Stimulated activated CD4-positive, alpha-beta T cell treated with anti-CD3 and anti-CD28 coated beads, TNF-alpha, amount 100 ng/mL, for 4 hours (primary cell): ENCODE results near the gene DLGAP1.
"Not testable (repeated sequence)": the region's sequence is repeated elsewhere in the genome, so short reads cannot be mapped to it uniquely, and the experiment has no call there.

Source experiments
- DNase-seq, 3 experiments: peaks; one replicate each; pipeline ENCODE4 v3.0.0-alpha.2; 2020; ENCODE audit warnings: low read depth in 3 of 3

Gene DLGAP1

GRCh38 chr18:3721771-3722648, 733.1 kb downstream of the DLGAP1 start:
- no peak for DNase-seq

GRCh38 chr18:3720818-3721545, 734.1 kb downstream of the DLGAP1 start:
- DNase-seq = no peak

GRCh38 chr18:3720159-3720558, 734.9 kb downstream of the DLGAP1 start:
- DNase-seq = no peak

DNA sequence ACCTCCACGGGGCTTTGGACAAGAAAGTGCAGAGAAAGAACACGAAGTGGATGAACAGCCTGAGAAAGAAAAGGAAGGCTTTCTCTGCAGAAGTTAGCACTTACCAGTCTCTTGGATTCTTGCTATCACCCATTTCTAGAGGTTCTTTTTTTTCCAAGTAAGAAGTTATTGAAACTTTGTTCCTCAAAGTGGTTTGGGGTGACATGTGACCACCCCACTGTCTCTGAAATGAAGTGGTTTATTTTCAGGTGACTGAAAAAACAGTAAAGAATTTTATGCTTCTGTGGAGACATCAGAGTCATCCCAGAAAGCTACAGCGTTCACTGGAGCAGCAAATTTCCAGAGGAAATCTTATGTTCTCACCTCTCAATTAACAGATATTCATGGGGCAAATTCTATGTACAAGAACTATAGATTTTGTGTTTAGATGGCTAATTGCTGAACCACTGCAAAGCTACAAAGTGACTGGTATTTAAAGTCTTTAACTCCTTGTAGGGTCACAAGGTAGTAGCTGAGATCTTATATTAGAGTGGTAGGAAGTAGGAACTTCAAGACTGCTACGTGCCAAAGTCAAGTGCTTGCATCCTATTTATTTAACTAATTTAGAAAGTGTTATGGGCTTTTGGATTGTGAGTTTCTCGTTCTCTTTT, 737.6 kb downstream of the DLGAP1 start:
- no peak for DNase-seq

DNA sequence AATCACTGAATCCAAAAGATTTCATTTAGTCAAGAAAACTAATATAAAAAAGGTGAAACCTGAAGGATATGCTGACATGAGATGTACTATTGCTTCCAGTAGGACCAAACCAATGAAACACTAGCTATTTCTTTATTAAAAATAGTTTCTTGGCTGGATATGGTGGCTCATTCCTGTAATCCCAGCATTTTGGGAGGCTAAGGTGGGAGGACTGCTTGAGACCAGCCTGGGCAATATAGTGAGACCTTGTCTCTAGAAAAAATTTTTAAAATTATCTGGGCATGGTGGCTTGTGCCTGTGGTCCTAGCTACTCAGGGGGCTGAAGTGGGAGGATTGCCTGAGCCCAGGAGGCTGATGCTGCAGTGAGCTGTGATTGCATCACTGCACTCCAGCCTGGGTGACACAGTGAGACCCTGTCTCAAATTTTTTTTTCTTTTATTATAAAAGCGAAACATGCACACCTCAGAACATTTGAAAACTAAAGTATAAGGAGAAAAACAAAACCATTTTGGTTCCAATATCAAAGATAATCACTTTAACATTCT, 738.9 kb downstream of the DLGAP1 start:
- no peak for DNase-seq

GRCh38 chr18:3715231-3716080, 739.7 kb downstream of the DLGAP1 start:
- no peak for DNase-seq

GRCh38 chr18:3713708-3714107, 741.4 kb downstream of the DLGAP1 start:
- no peak for DNase-seq

- DNase-seq = no peak
Measured at GRCh38 chr18:3713166-3713565, 741.9 kb downstream of the DLGAP1 start.

DNA sequence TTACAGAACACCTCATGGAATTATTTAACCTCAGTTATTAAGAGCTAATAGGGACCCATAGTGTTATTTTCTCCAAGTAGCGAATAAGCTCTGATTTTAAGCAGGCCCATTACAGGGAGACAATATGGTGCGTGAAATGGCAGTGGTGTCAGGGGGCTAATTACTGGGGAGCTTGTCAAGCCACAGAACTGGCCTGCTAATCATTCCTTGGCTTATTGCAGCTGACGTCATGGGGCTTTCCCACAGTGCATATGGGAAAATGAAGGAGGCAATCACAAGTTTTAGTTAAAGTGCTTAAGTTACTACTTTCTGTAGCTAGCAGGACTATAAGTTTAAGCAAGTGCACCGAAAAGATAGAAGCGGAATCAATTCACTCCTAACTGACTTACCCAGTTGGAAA, 742.6 kb downstream of the DLGAP1 start:
- DNase-seq = no peak

GRCh38 chr18:3710712-3711301, 744.3 kb downstream of the DLGAP1 start:
- no peak for DNase-seq

DNA sequence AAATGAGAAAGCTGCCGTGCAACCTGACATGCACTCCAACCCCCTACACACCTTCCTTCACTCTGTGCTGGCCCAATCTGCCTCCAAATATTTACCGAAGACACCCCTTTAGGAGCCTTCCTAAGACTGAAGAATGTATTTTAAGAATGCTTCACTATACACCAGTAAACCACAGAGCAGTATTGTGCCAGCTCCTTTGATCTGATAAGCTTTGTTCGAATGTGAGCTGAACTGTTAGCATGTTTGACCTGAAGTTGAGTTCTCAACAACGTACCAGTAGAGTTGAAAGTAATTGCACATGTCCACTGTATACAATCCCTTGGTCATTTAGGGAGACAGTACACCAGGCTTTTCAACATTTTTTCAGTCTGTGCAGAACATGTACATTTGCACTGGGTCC, 745.9 kb downstream of the DLGAP1 start:
- DNase-seq = no peak

- DNase-seq = no peak
Measured at GRCh38 chr18:3706279-3707097, 748.6 kb downstream of the DLGAP1 start.

DNA sequence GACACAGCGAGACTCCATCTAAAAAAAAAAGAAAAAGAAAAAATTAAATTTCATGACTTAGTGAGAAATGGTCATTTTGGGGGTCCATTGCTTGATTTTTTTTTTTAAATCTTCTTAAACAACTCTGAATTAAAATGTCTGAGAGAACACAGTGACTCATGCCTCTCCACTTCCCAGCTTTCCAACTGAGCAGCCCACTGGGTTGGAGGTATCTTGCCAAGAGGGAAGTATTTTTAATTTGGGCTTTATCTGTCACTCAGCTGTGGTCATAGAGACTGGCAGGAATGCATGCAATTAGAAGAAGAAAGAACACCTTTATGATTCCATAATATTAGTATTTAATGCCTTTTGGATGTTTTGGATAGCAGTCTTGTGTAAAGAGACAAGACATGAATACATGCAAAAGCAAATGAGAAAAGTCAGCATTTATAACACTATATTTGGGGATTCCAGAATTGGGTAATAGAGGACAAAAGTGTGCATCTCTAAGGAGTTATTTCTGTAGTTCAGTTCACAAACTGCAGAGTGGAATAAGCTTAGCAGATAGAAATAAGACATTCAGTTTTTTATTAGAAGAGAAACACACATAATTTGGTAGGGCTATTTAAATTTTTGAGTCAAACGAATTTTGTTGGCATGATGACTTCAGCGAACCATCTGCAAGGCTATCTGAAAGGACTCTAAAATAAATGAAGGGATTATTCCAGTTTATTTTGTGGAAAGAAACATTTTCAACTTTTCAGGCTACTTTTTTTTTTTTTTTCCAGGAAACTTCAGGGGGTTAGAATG, 750.4 kb downstream of the DLGAP1 start:
- DNase-seq = no peak

- DNase-seq = no peak
Measured at GRCh38 chr18:3703732-3704176, 751.4 kb downstream of the DLGAP1 start.

DNA sequence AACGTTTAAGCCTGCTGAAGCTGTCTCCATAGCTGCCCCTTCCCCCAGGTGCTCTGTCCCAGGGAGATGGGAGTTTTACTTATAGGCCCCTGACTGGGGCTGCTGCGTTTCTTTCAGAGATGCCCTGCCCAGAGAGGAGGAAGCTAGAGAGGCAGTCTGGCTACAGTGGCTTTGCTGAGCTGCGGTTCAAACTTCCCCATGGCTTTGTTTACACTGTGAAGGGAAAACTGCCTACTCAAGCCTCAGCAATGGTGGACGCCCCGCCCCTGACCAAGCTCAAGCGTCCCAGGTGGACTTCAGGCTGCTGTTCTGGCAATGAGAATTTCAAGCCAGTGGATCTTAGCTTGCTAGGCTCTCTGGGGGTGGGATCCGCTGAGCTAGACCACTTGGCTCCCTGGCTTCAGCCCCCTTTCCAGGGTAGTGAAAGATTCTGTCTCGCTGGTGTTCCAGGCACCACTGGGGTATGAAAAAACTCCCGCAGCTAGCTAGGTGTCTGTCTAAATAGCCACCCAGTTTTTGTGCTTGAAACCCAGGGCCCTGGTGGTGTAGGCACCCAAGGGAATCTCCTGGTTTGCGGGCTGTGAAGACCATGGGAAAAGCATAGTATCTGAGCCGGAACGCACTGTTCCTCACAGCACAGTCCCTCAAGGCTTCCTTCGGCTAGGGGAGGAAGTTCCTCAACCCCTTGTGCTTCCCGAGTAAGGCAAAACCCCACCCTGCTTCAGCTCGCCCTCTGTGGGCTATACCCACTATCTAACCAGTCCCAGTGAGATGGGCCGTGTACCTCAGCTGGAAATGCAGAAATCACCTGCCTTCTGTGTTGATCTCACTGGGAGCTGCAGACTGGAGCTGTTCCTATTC, 755.2 kb downstream of the DLGAP1 start:
- not testable (repeated sequence) for DNase-seq

DNA sequence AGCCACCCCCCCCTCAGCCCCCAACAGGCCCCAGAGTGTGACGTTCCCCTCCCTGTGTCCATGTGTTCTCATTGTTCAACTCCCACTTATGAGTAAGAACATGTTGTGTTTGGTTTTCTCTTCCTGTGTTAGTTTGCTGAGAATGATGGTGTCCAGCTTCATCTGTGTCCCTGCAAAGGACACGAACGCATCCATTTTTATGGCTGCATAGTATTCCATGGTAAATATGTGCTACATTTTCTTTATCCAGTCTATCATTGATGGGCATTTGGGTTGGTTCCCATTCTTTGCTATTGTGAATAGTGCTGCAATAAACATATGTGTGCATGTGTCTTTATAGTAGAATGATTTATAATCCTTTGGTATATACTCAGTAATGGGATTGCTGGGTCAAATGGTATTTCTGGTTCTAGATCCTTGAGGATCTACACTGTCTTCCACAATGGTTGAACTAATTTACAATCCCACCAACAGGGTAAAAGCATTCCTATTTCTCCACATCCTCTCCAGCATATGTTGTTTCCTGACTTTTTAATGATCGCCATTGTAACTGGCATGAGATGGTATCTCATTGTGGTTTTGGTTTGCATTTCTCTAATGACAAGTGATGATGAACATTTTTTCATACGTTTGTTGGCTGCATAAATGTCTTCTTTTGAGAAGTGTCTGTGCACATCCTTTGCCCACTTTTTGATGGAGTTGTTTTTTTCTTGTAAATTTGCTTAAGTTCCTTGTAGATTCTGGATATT, 760.9 kb downstream of the DLGAP1 start:
- not testable (repeated sequence) for DNase-seq

DNA sequence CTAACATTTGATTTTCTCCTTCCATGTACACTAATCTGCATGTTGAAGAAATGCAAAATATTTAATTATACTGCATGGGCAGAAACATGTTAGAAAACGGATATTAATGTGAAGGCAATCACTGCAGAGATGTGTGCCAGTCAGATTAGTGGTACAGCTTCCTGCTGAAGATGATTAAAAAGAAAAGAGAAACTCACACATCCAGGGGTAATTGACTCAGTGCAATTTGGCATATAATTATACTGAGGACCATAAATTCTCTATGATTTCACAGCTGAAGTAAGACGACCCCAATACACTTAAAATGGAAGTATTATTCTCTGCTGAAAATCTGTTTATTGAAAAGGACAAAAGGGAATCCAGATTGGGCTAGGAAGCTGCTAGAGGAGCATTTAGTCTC, 761.7 kb downstream of the DLGAP1 start:
- no peak for DNase-seq
